MM.1S (cell line): ENCODE measurements around the gene TLR7.

Source experiments
- EZH2 ChIP-seq: fragments of 300-600 bp; sonication (generic); optimal IDR thresholded peaks from 2 replicates; pipeline ENCODE3; 2017; ENCODE audit warnings: low read depth, mild to moderate bottlenecking, antibody characterized with exemption, low read length, mixed read lengths
- EZH2phosphoT487 ChIP-seq: fragments of 300-600 bp; sonication (generic); IDR thresholded peaks from 2 replicates; pipeline ENCODE4 v1.6.1; 2018; ENCODE audit warnings: antibody characterized with exemption, low read length
- TF ChIP-seq, protein P1 (sequence below): fragments of 300-600 bp; sonication (generic); IDR thresholded peaks from 2 replicates; pipeline ENCODE4 v1.5.1; 2016; ENCODE audit warnings: antibody characterized with exemption, low read length, mixed read lengths

- TF ChIP-seq, protein P1, sequence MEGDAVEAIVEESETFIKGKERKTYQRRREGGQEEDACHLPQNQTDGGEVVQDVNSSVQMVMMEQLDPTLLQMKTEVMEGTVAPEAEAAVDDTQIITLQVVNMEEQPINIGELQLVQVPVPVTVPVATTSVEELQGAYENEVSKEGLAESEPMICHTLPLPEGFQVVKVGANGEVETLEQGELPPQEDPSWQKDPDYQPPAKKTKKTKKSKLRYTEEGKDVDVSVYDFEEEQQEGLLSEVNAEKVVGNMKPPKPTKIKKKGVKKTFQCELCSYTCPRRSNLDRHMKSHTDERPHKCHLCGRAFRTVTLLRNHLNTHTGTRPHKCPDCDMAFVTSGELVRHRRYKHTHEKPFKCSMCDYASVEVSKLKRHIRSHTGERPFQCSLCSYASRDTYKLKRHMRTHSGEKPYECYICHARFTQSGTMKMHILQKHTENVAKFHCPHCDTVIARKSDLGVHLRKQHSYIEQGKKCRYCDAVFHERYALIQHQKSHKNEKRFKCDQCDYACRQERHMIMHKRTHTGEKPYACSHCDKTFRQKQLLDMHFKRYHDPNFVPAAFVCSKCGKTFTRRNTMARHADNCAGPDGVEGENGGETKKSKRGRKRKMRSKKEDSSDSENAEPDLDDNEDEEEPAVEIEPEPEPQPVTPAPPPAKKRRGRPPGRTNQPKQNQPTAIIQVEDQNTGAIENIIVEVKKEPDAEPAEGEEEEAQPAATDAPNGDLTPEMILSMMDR, result no peak
- TF ChIP-seq EZH2, result no peak
- TF ChIP-seq EZH2phosphoT487, result no peak
Measured at GRCh38 chrX:12881914-12882313, 15.0 kb downstream of the TLR7 start.
